HepG2 (cell line): ENCODE data around the gene STS.

Source experiments
- EZH2 ChIP-seq: conservative IDR thresholded peaks from 2 replicates; pipeline ENCODE4 v1.6.1; 2012; ENCODE audit warnings: mild to moderate bottlenecking, low read depth, low read length, moderate library complexity
- ZNF510 ChIP-seq: sonication (generic); formaldehyde crosslinking; IDR thresholded peaks from 2 replicates; pipeline ENCODE4 v1.4.0; 2020; ENCODE audit warnings: low read depth, mild to moderate bottlenecking, missing genetic modification reagents

GRCh38 chrX:7145454-7145853, 2.1 kb upstream of the STS start:
- TF ChIP-seq ZNF510 (CRISPR knock-in tag): no peak
- TF ChIP-seq EZH2: no peak
